PC-3 (cell line): ENCODE results near the gene ID2. TPM values are rescaled to one million over a fixed set of nuclear protein-coding genes. Genes with fewer than 3 reads are reported as not detected.
A peak's percentile ranks its signal among the peaks of the same experiment; 100 is the strongest.

Experiments used
- ATAC-seq: fragments of 200-7000 bp; cut with Tn5 transposase; 2 replicates; pipeline ENCODE4 v1.9.1; 2020; ENCODE audit warnings: mild to moderate bottlenecking, moderate library complexity
- Bru-seq: library from RNA; stranded (reverse); fragments of 400-500 nt; gene quantifications from one replicate; lab custom pipeline; 2021; lab: Mats Ljungman, UMichigan
- BruChase-seq, 2 experiments: library from RNA; stranded (reverse); fragments of 400-500 nt; gene quantifications; one replicate each; lab custom pipeline; 2021; lab: Mats Ljungman, UMichigan
- BruUV-seq: library from RNA; stranded (reverse); fragments of 400-500 nt; replicated peaks from 2 replicates; lab custom pipeline; 2021; lab: Mats Ljungman, UMichigan
- CTCF ChIA-PET: fragments of 300-600 bp; sonication (Branson Sonifier 250); formaldehyde crosslinking; loops from one replicate; lab custom pipeline; 2022; ENCODE audit warnings: antibody characterized with exemption; lab: Charles Lee
- POLR2A ChIA-PET: fragments of 300-600 bp; sonication (Branson Sonifier 250); formaldehyde crosslinking; loops from one replicate; lab custom pipeline; 2022; ENCODE audit warnings: antibody characterized with exemption; ENCODE audit not compliant: unreplicated experiment; lab: Charles Lee
- DNase-seq: peaks from one replicate; pipeline ENCODE4 v3.0.0-alpha.2; 2015
- H2AFZ ChIP-seq: fragments of 300-600 bp; sonication (generic); 2 replicates; pipeline ENCODE4 v1.6.0; 2016; ENCODE audit warnings: antibody characterized with exemption, low read length
- H3F3A ChIP-seq: fragments of 300-600 bp; sonication (generic); one replicate; pipeline ENCODE4 v1.6.0; 2017; ENCODE audit warnings: antibody characterized with exemption, low read length, control low read depth, mild to moderate bottlenecking; ENCODE audit not compliant: unreplicated experiment
- H3K27ac ChIP-seq: fragments of 300-600 bp; sonication (generic); 2 replicates; pipeline ENCODE4 v1.5.1; 2016; ENCODE audit warnings: mild to moderate bottlenecking, low read length
- H3K27me3 ChIP-seq: fragments of 300-600 bp; sonication (generic); 2 replicates; pipeline ENCODE4 v1.6.1; 2016; ENCODE audit warnings: low read length, mixed read lengths
- H3K36me3 ChIP-seq: fragments of 300-600 bp; sonication (generic); 2 replicates; pipeline ENCODE4 v1.6.1; 2016; ENCODE audit warnings: low read depth, mixed run types, low read length, mixed read lengths
- H3K4me1 ChIP-seq: fragments of 300-600 bp; sonication (generic); 2 replicates; pipeline ENCODE4 v1.5.1; 2016; ENCODE audit warnings: low read length; ENCODE audit not compliant: insufficient read depth
- H3K4me2 ChIP-seq: fragments of 300-600 bp; sonication (generic); 2 replicates; pipeline ENCODE4 v1.6.0; 2016; ENCODE audit warnings: low read length
- H3K4me3 ChIP-seq: fragments of 300-600 bp; sonication (generic); 2 replicates; pipeline ENCODE4 v1.5.1; 2016; ENCODE audit warnings: mild to moderate bottlenecking, low read length, mixed read lengths
- H3K79me2 ChIP-seq: fragments of 300-600 bp; sonication (generic); 2 replicates; pipeline ENCODE4 v1.6.1; 2017; ENCODE audit warnings: low read length, mixed read lengths
- H3K9ac ChIP-seq: fragments of 300-600 bp; sonication (generic); 2 replicates; pipeline ENCODE4 v1.6.0; 2016; ENCODE audit warnings: mild to moderate bottlenecking, low read length
- H3K9me2 ChIP-seq: fragments of 300-600 bp; sonication (generic); replicated peaks from 2 replicates; pipeline ENCODE4 v1.6.1; 2016; ENCODE audit warnings: mixed run types, low read length, mixed read lengths
- H3K9me3 ChIP-seq: fragments of 300-600 bp; sonication (generic); 2 replicates; pipeline ENCODE4 v1.6.1; 2016; ENCODE audit warnings: low read length, mixed read lengths
- H4K20me1 ChIP-seq: fragments of 300-600 bp; sonication (generic); 2 replicates; pipeline ENCODE4 v1.6.1; 2016; ENCODE audit warnings: low read length, mixed read lengths
- CTCF ChIP-seq: fragments of 300-600 bp; sonication (generic); conservative IDR thresholded peaks from 2 replicates; pipeline ENCODE4 v1.5.1; 2017; ENCODE audit warnings: antibody characterized with exemption, low read depth, mild to moderate bottlenecking, low read length
- EZH2 ChIP-seq: fragments of 300-600 bp; sonication (generic); IDR thresholded peaks from one replicate; pipeline ENCODE4 v1.6.1; 2017; ENCODE audit warnings: antibody characterized with exemption, mild to moderate bottlenecking, low read length; ENCODE audit not compliant: unreplicated experiment
- EZH2phosphoT487 ChIP-seq: fragments of 300-600 bp; sonication (generic); IDR thresholded peaks from 2 replicates; pipeline ENCODE4 v1.6.1; 2018; ENCODE audit warnings: mild to moderate bottlenecking, antibody characterized with exemption, low read length, borderline replicate concordance
- intact Hi-C: fragments of 100-400 bp; cut with micrococcal nuclease; formaldehyde crosslinking; loops from 2 replicates; pipeline ENCODE4 v1.9.0; 2023
- long read RNA-seq: library from polyadenylated mRNA; unstranded; transcript quantifications from one replicate; pipeline ENCODE4 v2.0.0, GENCODE V29; 2021; ENCODE audit not compliant: unreplicated experiment
- total RNA-seq: library from RNA; depleted of rRNA; stranded (reverse); fragments of >200 nt; gene quantifications from 2 replicates; pipeline ENCODE4 v1.2.3, GENCODE V29; 2014; rRNA removed

ID2 gene
- total RNA-seq (92.1 and 93.3 TPM in 2 replicates), Bru-seq, nascent RNA (percentile 95 among the genes with signal in this experiment), BruChase-seq, experiment 1, labeled RNA remaining after a 6-hour chase (percentile 87 among the genes with signal in this experiment), BruChase-seq, experiment 2, labeled RNA remaining after a 2-hour chase (percentile 98 among the genes with signal in this experiment)
- long read RNA-seq, transcript ID2-203 (3 exons, 1,362 nt), result major isoform, 80 of 94 reads
- long read RNA-seq, partial matches to known transcripts, result 0 of 94 reads
- long read RNA-seq, other reads (novel, unspliced or antisense), result 13 of 94 reads

GRCh38 chr2:8681786-8682692 is at the start of gene ID2:
TSS of gene ID2 (plus strand) at chr2:8682056. CDS start at chr2:8682166, 110 bp downstream.
- peak within 1 kb of the TSS; percentile 16 for H3K27ac ChIP-seq
- TSS peak; percentile 65 for BruUV-seq
- POLR2A ChIA-PET, result interaction anchor here (0.5 to 1.6 kb wide), 12 partner anchors 53 to 1333 kb away, joined by 3 to 7 read pairs (median 3); no protein-coding TSS in a partner anchor
- CTCF ChIA-PET, result interaction anchor here (0.9 to 2.4 kb wide), 3 partner anchors 11 to 1255 kb away, joined by 3 to 6 read pairs (median 4); no protein-coding TSS in a partner anchor
- intact Hi-C loops, result loop anchor here (2.0 to 10.0 kb wide), 7 partner anchors 77 to 1010 kb away; no protein-coding TSS in a partner anchor
- TF ChIP-seq EZH2phosphoT487 (no peak), EZH2 (no peak), CTCF (no peak)
- H3K4me3 ChIP-seq, result peak within 1 kb of the TSS; percentile 88
- no peaks in the 10 kb centered on the region for H3K27me3 ChIP-seq
- H4K20me1 ChIP-seq, result peaks cover 13% of the 10 kb centered on the region
- H3F3A ChIP-seq, result no peaks in the 10 kb centered on the region
- H3K4me1 ChIP-seq, result peaks cover 42% of the 10 kb centered on the region
- no peaks in the 10 kb centered on the region for H3K9me2 ChIP-seq
- H3K79me2 ChIP-seq, result peaks cover 19% of the 10 kb centered on the region
- ATAC-seq, result peak; percentile 41
- peak within 1 kb of the TSS; percentile 67 for H3K9ac ChIP-seq
- peak within 1 kb of the TSS; percentile 94 for H2AFZ ChIP-seq
- no peaks in the 10 kb centered on the region for H3K36me3 ChIP-seq
- peak within 1 kb of the TSS; percentile 99 for H3K4me2 ChIP-seq
- H3K9me3 ChIP-seq, result no peaks in the 10 kb centered on the region
- peak; percentile 99 for DNase-seq

GRCh38 chr2:8632755-8633154 is 49.1 kb upstream of the ID2 start:
- H3K27me3 ChIP-seq, result no peaks in the 10 kb centered on the region
- ATAC-seq (no peak), DNase-seq (no peak)
- H3F3A ChIP-seq, result no peaks in the 10 kb centered on the region
- H3K9me2 ChIP-seq, result no peaks in the 10 kb centered on the region
- no peaks in the 10 kb centered on the region for H3K79me2 ChIP-seq
- no peak overlapping the region for H3K27ac ChIP-seq
- no peaks in the 10 kb centered on the region for H4K20me1 ChIP-seq
- H3K4me1 ChIP-seq, result peaks cover 9% of the 10 kb centered on the region; the same call in 1 of the 2 replicates
- intact Hi-C loops, result no loop called here
- H3K4me2 ChIP-seq, result no peak overlapping the region
- no peak overlapping the region for H2AFZ ChIP-seq
- ChIA-PET POLR2A (no interaction called here), CTCF (no interaction called here)
- no peak overlapping the region for H3K9ac ChIP-seq
- H3K36me3 ChIP-seq, result no peaks in the 10 kb centered on the region
- H3K4me3 ChIP-seq, result no peak overlapping the region
- H3K9me3 ChIP-seq, result no peaks in the 10 kb centered on the region
- BruUV-seq, result no TSS peak
- no peak for TF ChIP-seq EZH2
- no peak for TF ChIP-seq CTCF
- TF ChIP-seq EZH2phosphoT487, result no peak
